ENCODE data around the gene NUMBL.

- TF ChIP-seq ZNF445 (CRISPR knock-in tag; IDR thresholded peaks at IDR 0.05; ENCODE audit: low read depth) (no peak), FOXM1 (IDR thresholded peaks at IDR 0.05; ENCODE audit: low read depth) (no peak), FOXM1 (CRISPR knock-in tag; IDR thresholded peaks at IDR 0.05; ENCODE audit: low read depth) (no peak), TARDBP (IDR thresholded peaks at IDR 0.05) (no peak), TSC22D4 (tag; IDR thresholded peaks at IDR 0.05) (no peak), FOXK1 (CRISPR knock-in tag; IDR thresholded peaks at IDR 0.05; ENCODE audit: borderline replicate concordance) (no peak), RAD21 (CRISPR knock-in tag; conservative IDR thresholded peaks at IDR 0.05 in 1 of 2, IDR thresholded peaks at IDR 0.05 in 1 of 2) (no peak), SIX5 (IDR thresholded peaks at IDR 0.05; ENCODE audit: borderline replicate concordance in 1 of 2, insufficient read depth in 1 of 2, low read depth in 1 of 2, low read length in 2 of 2) (no peak), SIN3B (IDR thresholded peaks at IDR 0.05; ENCODE audit: low read depth) (no peak), ZNF354B (CRISPR knock-in tag; IDR thresholded peaks at IDR 0.05) (no peak), CTCF (IDR thresholded peaks at IDR 0.05 in 2 of 3, conservative IDR thresholded peaks at IDR 0.05 in 1 of 3; ENCODE audit: insufficient read depth in 2 of 3, low read depth in 1 of 3, low read length in 3 of 3) (no peak), IRF2 (CRISPR knock-in tag; IDR thresholded peaks at IDR 0.05) (no peak)
- TF ChIP-seq, protein P1, sequence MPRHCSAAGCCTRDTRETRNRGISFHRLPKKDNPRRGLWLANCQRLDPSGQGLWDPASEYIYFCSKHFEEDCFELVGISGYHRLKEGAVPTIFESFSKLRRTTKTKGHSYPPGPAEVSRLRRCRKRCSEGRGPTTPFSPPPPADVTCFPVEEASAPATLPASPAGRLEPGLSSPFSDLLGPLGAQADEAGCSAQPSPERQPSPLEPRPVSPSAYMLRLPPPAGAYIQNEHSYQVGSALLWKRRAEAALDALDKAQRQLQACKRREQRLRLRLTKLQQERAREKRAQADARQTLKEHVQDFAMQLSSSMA (CRISPR knock-in tag; IDR thresholded peaks at IDR 0.05) = no peak
- TF ChIP-seq, protein P2, sequence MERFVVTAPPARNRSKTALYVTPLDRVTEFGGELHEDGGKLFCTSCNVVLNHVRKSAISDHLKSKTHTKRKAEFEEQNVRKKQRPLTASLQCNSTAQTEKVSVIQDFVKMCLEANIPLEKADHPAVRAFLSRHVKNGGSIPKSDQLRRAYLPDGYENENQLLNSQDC (CRISPR knock-in tag; IDR thresholded peaks at IDR 0.05) = no peak
Measured at GRCh38 chr19:40717325-40717879, 27.0 kb upstream of the NUMBL start.

All from K562 (cell line).